ENCODE measurements around the gene HIP1. TPM values are rescaled to one million over a fixed set of nuclear protein-coding genes. Genes with fewer than 3 reads are reported as not detected.
A peak's percentile ranks its signal among the peaks of the same experiment; 100 is the strongest.

HIP1 gene
- total RNA-seq, 1 donor from 2014 or later = 17.7 TPM

GRCh38 chr7:75567948-75568595 is 170.7 kb downstream of the HIP1 start:
- TF ChIP-seq POLR2A (IDR thresholded peaks at IDR 0.05) (no peak), POLR2AphosphoS5 (IDR thresholded peaks at IDR 0.05; ENCODE audit: insufficient read depth in 1 of 2, low read depth in 1 of 2) (no peak), CTCF (IDR thresholded peaks at IDR 0.05) (no peak)
- Histone ChIP-seq H3K36me3 (peaks cover 0 to 29% of the 10 kb centered on the region in 2 donors), H3K4me3 (no peak overlapping the region), H3K27ac (no peak overlapping the region), H3K4me1 (peaks cover 9% of the 10 kb centered on the region), H3K9me3 (no peaks in the 10 kb centered on the region), H3K27me3 (no peaks in the 10 kb centered on the region)
- intact Hi-C loops (cut with DNase I) = no loop called here
- no peak for DNase-seq (ENCODE audit: extremely low spot score in 2 of 2)

DNA sequence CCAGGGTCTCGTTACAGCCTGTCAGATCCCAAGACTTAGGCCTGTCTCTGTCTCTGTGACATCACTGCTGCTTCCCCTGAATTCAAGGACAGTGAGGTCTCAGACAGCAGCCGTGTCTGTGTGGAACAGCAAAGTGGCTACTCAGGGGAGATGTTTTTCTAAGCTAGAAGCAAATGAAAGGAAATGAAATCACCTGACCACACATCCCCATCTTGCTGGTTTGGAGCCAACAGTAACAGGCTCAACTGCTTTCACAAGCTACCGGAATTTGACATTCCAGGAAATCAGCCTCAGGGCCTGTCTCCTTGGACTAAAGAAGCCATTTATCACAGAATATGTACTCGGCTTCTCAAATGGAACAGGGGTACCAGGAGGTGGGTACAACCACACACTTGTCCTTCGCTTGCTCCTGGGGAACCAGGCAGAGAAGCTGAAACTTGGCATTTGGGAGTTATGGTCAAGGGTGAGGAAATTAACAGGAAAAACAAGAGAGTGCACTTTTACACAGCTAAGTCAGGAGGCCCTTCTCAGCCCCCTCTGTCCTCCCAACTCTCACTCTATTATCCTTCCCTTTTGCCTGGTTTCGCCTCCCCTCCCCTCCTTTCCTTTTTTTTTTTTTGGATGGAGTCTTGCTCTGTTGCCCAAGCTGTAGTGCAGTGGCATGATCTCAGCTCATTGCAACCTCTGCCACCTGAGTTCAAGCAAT is 173.5 kb downstream of the HIP1 start:
- H3K36me3 ChIP-seq = peaks cover 0 to 49% of the 10 kb centered on the region in 2 donors
- no peak overlapping the region for H3K27ac ChIP-seq
- H3K4me1 ChIP-seq = peaks cover 9% of the 10 kb centered on the region
- no peaks in the 10 kb centered on the region for H3K9me3 ChIP-seq
- TF ChIP-seq POLR2AphosphoS5 (IDR thresholded peaks at IDR 0.05; ENCODE audit: insufficient read depth in 1 of 2, low read depth in 1 of 2) = peak in 1 of 2 donors; percentile 87
- no peak for TF ChIP-seq CTCF (IDR thresholded peaks at IDR 0.05)
- H3K27me3 ChIP-seq = no peaks in the 10 kb centered on the region
- DNase-seq (ENCODE audit: extremely low spot score in 2 of 2) = no peak
- no peak overlapping the region for H3K4me3 ChIP-seq
- intact Hi-C loops (cut with DNase I) = no loop called here

- H3K27ac ChIP-seq = no peak overlapping the region
- H3K4me3 ChIP-seq = no peak overlapping the region
- no peak for DNase-seq (ENCODE audit: extremely low spot score in 2 of 2)
- intact Hi-C loops (cut with DNase I) = no loop called here
- peaks cover 9% of the 10 kb centered on the region for H3K4me1 ChIP-seq
- H3K27me3 ChIP-seq = no peaks in the 10 kb centered on the region
- no peaks in the 10 kb centered on the region for H3K9me3 ChIP-seq
- peaks cover 0 to 55% of the 10 kb centered on the region in 2 donors for H3K36me3 ChIP-seq
- TF ChIP-seq POLR2A (IDR thresholded peaks at IDR 0.05) = no peak
- no peak for TF ChIP-seq POLR2AphosphoS5 (IDR thresholded peaks at IDR 0.05; ENCODE audit: insufficient read depth in 1 of 2, low read depth in 1 of 2)
- no peak for TF ChIP-seq CTCF (IDR thresholded peaks at IDR 0.05)
These were observed 175.6 kb downstream of the HIP1 start for GRCh38 chr7:75563171-75563570.

DNA sequence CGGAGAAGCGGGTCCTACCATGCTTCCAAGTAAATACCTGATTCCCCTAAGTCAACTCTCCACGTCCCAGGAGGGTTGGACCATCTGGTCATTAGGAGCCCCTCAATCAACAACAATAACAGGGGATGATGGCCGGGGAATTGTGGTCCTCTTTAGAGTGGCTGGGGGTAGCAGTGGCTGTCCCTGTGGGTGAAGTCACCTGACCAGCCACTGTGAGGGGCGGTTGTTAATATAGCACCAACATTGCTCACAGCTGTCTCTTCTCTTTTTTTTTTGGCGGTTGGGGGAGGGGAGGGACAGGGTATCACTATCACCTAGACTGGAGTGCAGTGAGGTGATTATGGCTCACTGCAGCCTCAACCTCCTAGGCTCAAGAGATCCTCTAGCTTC is 178.8 kb downstream of the HIP1 start:
- H3K27ac ChIP-seq = no peak overlapping the region
- TF ChIP-seq CTCF (IDR thresholded peaks at IDR 0.05) (no peak), POLR2AphosphoS5 (IDR thresholded peaks at IDR 0.05; ENCODE audit: insufficient read depth in 1 of 2, low read depth in 1 of 2) (no peak), POLR2A (IDR thresholded peaks at IDR 0.05) (no peak)

More for the DNA sequence above, 178.8 kb downstream of the HIP1 start:
- DNase-seq (ENCODE audit: extremely low spot score in 2 of 2) = no peak
- H3K4me3 ChIP-seq = no peak overlapping the region
- intact Hi-C loops (cut with DNase I) = no loop called here
- H3K27me3 ChIP-seq = no peaks in the 10 kb centered on the region
- no peaks in the 10 kb centered on the region for H3K9me3 ChIP-seq
- peaks cover 4% of the 10 kb centered on the region for H3K4me1 ChIP-seq
- peaks cover 3 to 62% of the 10 kb centered on the region in 2 donors for H3K36me3 ChIP-seq
